Measurements from ENCODE around the gene CEBPE. TPM values are rescaled to one million over a fixed set of nuclear protein-coding genes. Genes with fewer than 3 reads are reported as not detected.

CEBPE gene
- polyA plus RNA-seq, 1 donor from 2014 or later = not detected

GRCh38 chr14:23101213-23101970 lies 17.7 kb downstream of the CEBPE start:
- no peaks in the 10 kb centered on the region for H3K36me3 ChIP-seq (ENCODE audit: insufficient read depth, low read length)
- no peak overlapping the region for H3K4me3 ChIP-seq (ENCODE audit: low read length)
- no peaks in the 10 kb centered on the region for H4K20me1 ChIP-seq (ENCODE audit: insufficient read depth)
- H2AFZ ChIP-seq (ENCODE audit: low read depth, low read length) = no peak overlapping the region
- TF ChIP-seq EP300 (conservative IDR thresholded peaks at IDR 0.05; ENCODE audit: poor library complexity, severe bottlenecking) (no peak), MXI1 (conservative IDR thresholded peaks at IDR 0.05; ENCODE audit: poor library complexity, severe bottlenecking) (no peak), REST (IDR thresholded peaks at IDR 0.05; ENCODE audit: borderline replicate concordance) (no peak), RAD21 (conservative IDR thresholded peaks at IDR 0.05) (no peak), POLR2AphosphoS5 (IDR thresholded peaks at IDR 0.05) (no peak), SMC3 (conservative IDR thresholded peaks at IDR 0.05; ENCODE audit: poor library complexity) (no peak), EZH2 (IDR thresholded peaks at IDR 0.05; ENCODE audit: borderline replicate concordance, insufficient read depth, low read length, poor library complexity, severe bottlenecking) (no peak), CTCF (IDR thresholded peaks at IDR 0.05; ENCODE audit: poor library complexity, severe bottlenecking) (no peak), TAF1 (IDR thresholded peaks at IDR 0.05; ENCODE audit: low read depth) (no peak)
- no peak overlapping the region for H3K27ac ChIP-seq (ENCODE audit: low read length)
- no peaks in the 10 kb centered on the region for H3K9me2 ChIP-seq (ENCODE audit: insufficient read depth, low read length)
- H3K9ac ChIP-seq (ENCODE audit: low read length) = no peak overlapping the region
- H3K4me2 ChIP-seq (ENCODE audit: low read length) = no peak overlapping the region
- no peaks in the 10 kb centered on the region for H3F3A ChIP-seq (ENCODE audit: insufficient read depth, low read length, poor library complexity, severe bottlenecking)
- H3K27me3 ChIP-seq (ENCODE audit: insufficient read depth, low read depth, low read length) = no peaks in the 10 kb centered on the region
- peaks cover 9% of the 10 kb centered on the region for H3K79me2 ChIP-seq (replicated peaks; ENCODE audit: insufficient read depth, low read length)
- no peaks in the 10 kb centered on the region for H3K9me3 ChIP-seq (ENCODE audit: low read length)

- H3F3A ChIP-seq (ENCODE audit: insufficient read depth, low read length, poor library complexity, severe bottlenecking) = no peaks in the 10 kb centered on the region
- H3K27ac ChIP-seq (ENCODE audit: low read length) = no peak overlapping the region
- no peak overlapping the region for H3K4me2 ChIP-seq (ENCODE audit: low read length)
- no peaks in the 10 kb centered on the region for H3K27me3 ChIP-seq (ENCODE audit: insufficient read depth, low read depth, low read length)
- H3K4me3 ChIP-seq (ENCODE audit: low read length) = no peak overlapping the region
- no peak overlapping the region for H2AFZ ChIP-seq (ENCODE audit: low read depth, low read length)
- no peaks in the 10 kb centered on the region for H3K36me3 ChIP-seq (ENCODE audit: insufficient read depth, low read length)
- TF ChIP-seq POLR2AphosphoS5 (IDR thresholded peaks at IDR 0.05) (no peak), EP300 (conservative IDR thresholded peaks at IDR 0.05; ENCODE audit: poor library complexity, severe bottlenecking) (no peak), RAD21 (conservative IDR thresholded peaks at IDR 0.05) (no peak), REST (IDR thresholded peaks at IDR 0.05; ENCODE audit: borderline replicate concordance) (no peak), MXI1 (conservative IDR thresholded peaks at IDR 0.05; ENCODE audit: poor library complexity, severe bottlenecking) (no peak), EZH2 (IDR thresholded peaks at IDR 0.05; ENCODE audit: borderline replicate concordance, insufficient read depth, low read length, poor library complexity, severe bottlenecking) (no peak), SMC3 (conservative IDR thresholded peaks at IDR 0.05; ENCODE audit: poor library complexity) (no peak), CTCF (IDR thresholded peaks at IDR 0.05; ENCODE audit: poor library complexity, severe bottlenecking) (no peak), TAF1 (IDR thresholded peaks at IDR 0.05; ENCODE audit: low read depth) (no peak)
- H3K9ac ChIP-seq (ENCODE audit: low read length) = no peak overlapping the region
- H3K79me2 ChIP-seq (replicated peaks; ENCODE audit: insufficient read depth, low read length) = peaks cover 19% of the 10 kb centered on the region
- H4K20me1 ChIP-seq (ENCODE audit: insufficient read depth) = no peaks in the 10 kb centered on the region
- no peaks in the 10 kb centered on the region for H3K9me3 ChIP-seq (ENCODE audit: low read length)
- H3K9me2 ChIP-seq (ENCODE audit: insufficient read depth, low read length) = no peaks in the 10 kb centered on the region
These were observed 19.7 kb downstream of the CEBPE start for GRCh38 chr14:23099212-23099861.
